H9 (cell line): ENCODE data around the gene VMAC. TPM values are rescaled to one million over a fixed set of nuclear protein-coding genes. Genes with fewer than 3 reads are reported as not detected.

Experiments
- DNase-seq: peaks from one replicate; pipeline ENCODE4 v3.0.0-alpha.2; 2017
- H2AFZ ChIP-seq: one replicate; pipeline ENCODE4 v1.6.1; 2013; ENCODE audit warnings: mild to moderate bottlenecking, low read length, control low read depth, moderate library complexity
- H2AK5ac ChIP-seq: 2 replicates; pipeline ENCODE4 v1.6.1; 2013; ENCODE audit warnings: low read length, control low read depth, mixed read lengths; ENCODE audit not compliant: insufficient read length
- H2BK120ac ChIP-seq: one replicate; pipeline ENCODE4 v1.6.1; 2013; ENCODE audit warnings: low read depth, mild to moderate bottlenecking, low read length, control low read depth, inconsistent platforms; ENCODE audit not compliant: poor library complexity, severe bottlenecking
- H2BK12ac ChIP-seq: 2 replicates; pipeline ENCODE4 v1.6.1; 2013; ENCODE audit warnings: low read length, control low read depth, mixed read lengths, low read depth; ENCODE audit not compliant: insufficient read length
- H2BK15ac ChIP-seq: 2 replicates; pipeline ENCODE4 v1.6.1; 2013; ENCODE audit warnings: low read depth, low read length, control low read depth
- H2BK20ac ChIP-seq: one replicate; pipeline ENCODE4 v1.6.1; 2013; ENCODE audit warnings: low read depth, mild to moderate bottlenecking, low read length, control low read depth, inconsistent platforms; ENCODE audit not compliant: poor library complexity, severe bottlenecking
- H2BK5ac ChIP-seq: 2 replicates; pipeline ENCODE4 v1.6.1; 2013; ENCODE audit warnings: low read length, control low read depth, mixed read lengths; ENCODE audit not compliant: insufficient read length
- H3K14ac ChIP-seq: 2 replicates; pipeline ENCODE4 v1.6.1; 2013; ENCODE audit warnings: low read length, control low read depth; ENCODE audit not compliant: insufficient read depth
- H3K18ac ChIP-seq: 2 replicates; pipeline ENCODE4 v1.6.1; 2013; ENCODE audit warnings: low read depth, mild to moderate bottlenecking, mixed read lengths, low read length, control low read depth; ENCODE audit not compliant: insufficient read length
- H3K23ac ChIP-seq: 2 replicates; pipeline ENCODE4 v1.6.1; 2013; ENCODE audit warnings: low read length, control low read depth, mixed read lengths, low read depth; ENCODE audit not compliant: insufficient read length
- H3K23me2 ChIP-seq: 2 replicates; pipeline ENCODE4 v1.6.1; 2013; ENCODE audit warnings: low read depth, mild to moderate bottlenecking, mixed read lengths, low read length, control low read depth; ENCODE audit not compliant: insufficient read length, poor library complexity, severe bottlenecking
- H3K27ac ChIP-seq: 2 replicates; pipeline ENCODE4 v1.5.1; 2013; ENCODE audit warnings: low read length, control low read depth, mixed read lengths, low read depth; ENCODE audit not compliant: insufficient read length
- H3K27me3 ChIP-seq: 2 replicates; pipeline ENCODE4 v1.6.1; 2013; ENCODE audit warnings: low read length, control low read depth, inconsistent platforms; ENCODE audit not compliant: insufficient read depth
- H3K4ac ChIP-seq: 2 replicates; pipeline ENCODE4 v1.6.1; 2013; ENCODE audit warnings: low read depth, mild to moderate bottlenecking, control low read depth, inconsistent platforms, low read length, moderate library complexity
- H3K4me1 ChIP-seq: 2 replicates; pipeline ENCODE4 v1.6.1; 2013; ENCODE audit warnings: low read length, control low read depth, inconsistent platforms; ENCODE audit not compliant: insufficient read depth
- H3K4me2 ChIP-seq: 2 replicates; pipeline ENCODE4 v1.6.1; 2013; ENCODE audit warnings: low read length, control low read depth, mixed read lengths; ENCODE audit not compliant: insufficient read length, insufficient read depth
- H3K56ac ChIP-seq: 2 replicates; pipeline ENCODE4 v1.6.1; 2013; ENCODE audit warnings: low read depth, mild to moderate bottlenecking, mixed read lengths, low read length, control low read depth; ENCODE audit not compliant: insufficient read length
- H3K79me1 ChIP-seq: 2 replicates; pipeline ENCODE4 v1.6.1; 2013; ENCODE audit warnings: low read depth, mild to moderate bottlenecking, moderate library complexity, low read length, control low read depth, inconsistent platforms; ENCODE audit not compliant: insufficient read depth, poor library complexity, severe bottlenecking
- H3K79me2 ChIP-seq: 2 replicates; pipeline ENCODE4 v1.6.1; 2013; ENCODE audit warnings: low read length, control low read depth, inconsistent platforms; ENCODE audit not compliant: insufficient read depth
- H3K9ac ChIP-seq: 2 replicates; pipeline ENCODE4 v1.6.1; 2013; ENCODE audit warnings: low read length, control low read depth, mixed read lengths; ENCODE audit not compliant: insufficient read length; ENCODE audit errors: extremely low read depth
- H3K9me3 ChIP-seq: one replicate; pipeline ENCODE4 v1.6.1; 2013; ENCODE audit warnings: low read depth, low read length, inconsistent platforms; ENCODE audit not compliant: control insufficient read depth
- H3T11ph ChIP-seq: one replicate; pipeline ENCODE4 v1.6.1; 2013; ENCODE audit warnings: mild to moderate bottlenecking, low read length, control low read depth, inconsistent platforms
- H4K20me1 ChIP-seq: one replicate; pipeline ENCODE4 v1.6.1; 2013; ENCODE audit not compliant: control insufficient read depth, insufficient read length, insufficient read depth
- H4K5ac ChIP-seq: 2 replicates; pipeline ENCODE4 v1.6.1; 2013; ENCODE audit warnings: low read depth, mild to moderate bottlenecking, mixed read lengths, low read length, control low read depth; ENCODE audit not compliant: insufficient read length
- H4K8ac ChIP-seq: replicated peaks from 2 replicates; pipeline ENCODE4 v1.6.1; 2013; ENCODE audit warnings: low read length, control low read depth, mixed read lengths, low read depth; ENCODE audit not compliant: insufficient read length
- H4K91ac ChIP-seq: 2 replicates; pipeline ENCODE4 v1.6.1; 2013; ENCODE audit warnings: low read depth, mild to moderate bottlenecking, moderate library complexity, mixed read lengths, low read length, control low read depth; ENCODE audit not compliant: insufficient read length
- H3K27ac Mint-ChIP-seq, 3 experiments: 2 replicates in 2 of 3; 3 replicates in 1 of 3; pipeline ENCODE4 v1.8.0; 2020 to 2021; ENCODE audit warnings: mixed read lengths in 3 of 3, mild to moderate bottlenecking in 1 of 3, moderate library complexity in 1 of 3
- H3K27me3 Mint-ChIP-seq: 2 replicates; pipeline ENCODE4 v1.8.0; 2021; ENCODE audit warnings: low read depth, mild to moderate bottlenecking, moderate library complexity, mixed read lengths
- H3K36me3 Mint-ChIP-seq, 3 experiments: 2 replicates in 2 of 3; 3 replicates in 1 of 3; pipeline ENCODE4 v1.8.0; 2020 to 2021; ENCODE audit warnings: low read depth in 3 of 3, mixed read lengths in 3 of 3; ENCODE audit not compliant: insufficient read depth in 1 of 3
- H3K4me1 Mint-ChIP-seq, 2 experiments: 2 replicates each; pipeline ENCODE4 v1.8.0; 2020; ENCODE audit warnings: mixed read lengths in 2 of 2
- H3K4me3 Mint-ChIP-seq, 2 experiments: 2 replicates in 1 of 2; 3 replicates in 1 of 2; pipeline ENCODE4 v1.8.0; 2020 to 2021; ENCODE audit warnings: mild to moderate bottlenecking in 2 of 2, mixed read lengths in 2 of 2, moderate library complexity in 1 of 2
- H3K9me3 Mint-ChIP-seq, 2 experiments: 2 replicates in 1 of 2; 3 replicates in 1 of 2; pipeline ENCODE4 v1.8.0; 2020; ENCODE audit warnings: mild to moderate bottlenecking in 2 of 2, mixed read lengths in 2 of 2, moderate library complexity in 1 of 2
- CTCF ChIP-seq: fragments of 200-600 bp; sonication (generic); conservative IDR thresholded peaks from 3 replicates; pipeline ENCODE4 v1.8.0; 2021; ENCODE audit warnings: antibody characterized with exemption, mild to moderate bottlenecking
- WGBS: extraction: QIAGEN DNeasy Blood & Tissue Kit; methylation state at CpG from one replicate; pipeline ENCODE4 v1.1.7; 2013; ENCODE audit warnings: missing lambda C conversion rate, low lambda C conversion rate, mixed read lengths; ENCODE audit not compliant: insufficient read length; ENCODE audit errors: extremely low coverage; 5-methylcytosine and 5-hydroxymethylcytosine counted together
- total RNA-seq: library from RNA; stranded (reverse); gene quantifications from 2 replicates; pipeline ENCODE4 v1.2.1, GENCODE V29; 2021

The VMAC gene
- total RNA-seq, 1 experiment from 2014 or later: 2.2 TPM

- no peak overlapping the region for H2BK120ac ChIP-seq
- no peak overlapping the region for H4K91ac ChIP-seq
- no peak overlapping the region for H3K23ac ChIP-seq
- no peaks in the 10 kb centered on the region; the same call in 1 of the 2 replicates for H3K27me3 ChIP-seq
- H3K9ac ChIP-seq: no peak overlapping the region
- H3K4ac ChIP-seq: no peak overlapping the region
- DNase-seq: no peak
- H2AK5ac ChIP-seq: no peak overlapping the region
- H2BK5ac ChIP-seq: no peak overlapping the region
- H4K5ac ChIP-seq: no peak overlapping the region
- no peaks in the 10 kb centered on the region for H3K9me3 ChIP-seq
- H2BK12ac ChIP-seq: no peak overlapping the region
- TF ChIP-seq CTCF: no peak
- no peak overlapping the region for H2BK15ac ChIP-seq
- H4K8ac ChIP-seq: no peak overlapping the region
- H4K20me1 ChIP-seq: no peaks in the 10 kb centered on the region
- Mint-ChIP-seq H3K36me3 (peaks cover 0 to 7% (median 0%) of the 10 kb centered on the region in 3 experiments; a peak in 2 of 7 replicates), H3K27ac (no peak overlapping the region), H3K27me3 (no peaks in the 10 kb centered on the region), H3K4me1 (peaks cover 2 to 5% of the 10 kb centered on the region in 2 experiments; a peak in 3 of 4 replicates), H3K9me3 (no peaks in the 10 kb centered on the region), H3K4me3 (peak overlapping the region in 1 of 2 experiments; percentile 36; a peak in 2 of 5 replicates)
- H2BK20ac ChIP-seq: no peak overlapping the region
- H3K27ac ChIP-seq: no peak overlapping the region
- no peak overlapping the region for H3K56ac ChIP-seq
- no peak overlapping the region for H3K14ac ChIP-seq
- H3K23me2 ChIP-seq: peaks cover 3% of the 10 kb centered on the region
- peaks cover 10% of the 10 kb centered on the region; the same call in 1 of the 2 replicates for H3K79me2 ChIP-seq
- peaks cover 3% of the 10 kb centered on the region for H3K79me1 ChIP-seq
- no peak overlapping the region for H3T11ph ChIP-seq
- no peak overlapping the region for H3K18ac ChIP-seq
- no peak overlapping the region for H2AFZ ChIP-seq
- no peaks in the 10 kb centered on the region for H3K4me1 ChIP-seq
- no CpG with 5 or more reads among the region's 5 CpGs for WGBS
- H3K4me2 ChIP-seq: no peak overlapping the region
Observed at GRCh38 chr19:5907241-5907640, 2.6 kb downstream of the VMAC start.
